ENCODE results near the gene DMD. TPM values are rescaled to one million over a fixed set of nuclear protein-coding genes. Genes with fewer than 3 reads are reported as not detected.

Gene DMD
- total RNA-seq, 2 experiments from 2014 or later: 0.20 to 0.47 TPM

- no peak overlapping the region for H3K27ac ChIP-seq (ENCODE audit: low read depth in 1 of 2, low read length in 2 of 2)
- no peak for DNase-seq
- no peak for ATAC-seq (ENCODE audit: poor library complexity)
- TF ChIP-seq, protein P1, sequence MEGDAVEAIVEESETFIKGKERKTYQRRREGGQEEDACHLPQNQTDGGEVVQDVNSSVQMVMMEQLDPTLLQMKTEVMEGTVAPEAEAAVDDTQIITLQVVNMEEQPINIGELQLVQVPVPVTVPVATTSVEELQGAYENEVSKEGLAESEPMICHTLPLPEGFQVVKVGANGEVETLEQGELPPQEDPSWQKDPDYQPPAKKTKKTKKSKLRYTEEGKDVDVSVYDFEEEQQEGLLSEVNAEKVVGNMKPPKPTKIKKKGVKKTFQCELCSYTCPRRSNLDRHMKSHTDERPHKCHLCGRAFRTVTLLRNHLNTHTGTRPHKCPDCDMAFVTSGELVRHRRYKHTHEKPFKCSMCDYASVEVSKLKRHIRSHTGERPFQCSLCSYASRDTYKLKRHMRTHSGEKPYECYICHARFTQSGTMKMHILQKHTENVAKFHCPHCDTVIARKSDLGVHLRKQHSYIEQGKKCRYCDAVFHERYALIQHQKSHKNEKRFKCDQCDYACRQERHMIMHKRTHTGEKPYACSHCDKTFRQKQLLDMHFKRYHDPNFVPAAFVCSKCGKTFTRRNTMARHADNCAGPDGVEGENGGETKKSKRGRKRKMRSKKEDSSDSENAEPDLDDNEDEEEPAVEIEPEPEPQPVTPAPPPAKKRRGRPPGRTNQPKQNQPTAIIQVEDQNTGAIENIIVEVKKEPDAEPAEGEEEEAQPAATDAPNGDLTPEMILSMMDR (IDR thresholded peaks at IDR 0.05): no peak
- H3K9me3 ChIP-seq (ENCODE audit: control insufficient read depth in 1 of 2, insufficient read depth in 1 of 2, low read length in 2 of 2): no peaks in the 10 kb centered on the region
- Mint-ChIP-seq H3K4me3 (no peak overlapping the region), H3K4me1 (ENCODE audit: low read depth) (no peaks in the 10 kb centered on the region), H3K27me3 (no peaks in the 10 kb centered on the region), H3K36me3 (ENCODE audit: low read depth) (no peaks in the 10 kb centered on the region), H3K27ac (no peak overlapping the region), H3K9me3 (no peaks in the 10 kb centered on the region)
- H3K4me1 ChIP-seq (ENCODE audit: insufficient read depth, low read length): no peaks in the 10 kb centered on the region
- POLR2A ChIA-PET: no interaction called here
- H3K4me3 ChIP-seq (ENCODE audit: low read length): no peak overlapping the region
- CTCF ChIA-PET: no interaction called here
- intact Hi-C loops (cut with DNase I, micrococcal nuclease): no loop called here
- H3K36me3 ChIP-seq (ENCODE audit: insufficient read depth, low read length): no peaks in the 10 kb centered on the region
- H3K27me3 ChIP-seq (ENCODE audit: control insufficient read depth in 1 of 2, insufficient read depth in 2 of 2, low read length in 2 of 2): no peaks in the 10 kb centered on the region
Measured at GRCh38 chrX:31545191-31545590, 1666.2 kb downstream of the DMD start.

DNA sequence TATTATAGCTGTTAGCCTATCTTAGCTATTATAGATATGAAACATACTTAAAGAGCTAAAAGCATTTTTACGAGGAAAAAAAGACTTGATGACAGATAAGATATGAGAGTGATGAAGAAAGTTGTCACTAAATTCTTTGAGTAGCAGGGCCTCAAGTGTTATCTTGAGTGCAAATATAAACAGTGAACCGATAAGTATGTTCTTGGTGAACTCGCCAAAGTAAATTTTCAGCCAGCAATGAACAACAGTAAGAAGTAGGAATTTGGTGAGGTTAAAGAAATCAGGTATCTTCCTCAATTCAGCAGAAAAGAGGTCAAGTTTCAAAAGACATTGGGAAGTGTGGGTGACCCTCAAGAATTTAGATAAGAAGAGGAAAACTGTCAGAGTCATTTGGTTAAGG lies 1667.7 kb downstream of the DMD start:
- H3K27me3 ChIP-seq (ENCODE audit: control insufficient read depth in 1 of 2, insufficient read depth in 2 of 2, low read length in 2 of 2): no peaks in the 10 kb centered on the region
- no peak for DNase-seq
- TF ChIP-seq, protein P1 (IDR thresholded peaks at IDR 0.05): no peak
- ChIA-PET CTCF (no interaction called here), POLR2A (no interaction called here)
- no peak overlapping the region for H3K4me3 Mint-ChIP-seq
- H3K9me3 Mint-ChIP-seq: no peaks in the 10 kb centered on the region
- H3K4me1 ChIP-seq (ENCODE audit: insufficient read depth, low read length): no peaks in the 10 kb centered on the region
- H3K4me3 ChIP-seq (ENCODE audit: low read length): no peak overlapping the region
- no peaks in the 10 kb centered on the region for H3K9me3 ChIP-seq (ENCODE audit: control insufficient read depth in 1 of 2, insufficient read depth in 1 of 2, low read length in 2 of 2)
- no peak overlapping the region for H3K27ac Mint-ChIP-seq
- H3K36me3 ChIP-seq (ENCODE audit: insufficient read depth, low read length): no peaks in the 10 kb centered on the region
- no peaks in the 10 kb centered on the region for H3K36me3 Mint-ChIP-seq (ENCODE audit: low read depth)
- H3K27ac ChIP-seq (ENCODE audit: low read depth in 1 of 2, low read length in 2 of 2): no peak overlapping the region
- intact Hi-C loops (cut with DNase I, micrococcal nuclease): no loop called here
- H3K27me3 Mint-ChIP-seq: no peaks in the 10 kb centered on the region
- no peaks in the 10 kb centered on the region for H3K4me1 Mint-ChIP-seq (ENCODE audit: low read depth)
- no peak for ATAC-seq (ENCODE audit: poor library complexity)

- Mint-ChIP-seq H3K4me1 (ENCODE audit: low read depth) (no peaks in the 10 kb centered on the region), H3K36me3 (ENCODE audit: low read depth) (no peaks in the 10 kb centered on the region), H3K4me3 (no peak overlapping the region), H3K27me3 (no peaks in the 10 kb centered on the region), H3K27ac (no peak overlapping the region), H3K9me3 (no peaks in the 10 kb centered on the region)
- TF ChIP-seq, protein P1 (IDR thresholded peaks at IDR 0.05): no peak
- no peak overlapping the region for H3K27ac ChIP-seq (ENCODE audit: low read depth in 1 of 2, low read length in 2 of 2)
- intact Hi-C loops (cut with DNase I, micrococcal nuclease): no loop called here
- H3K36me3 ChIP-seq (ENCODE audit: insufficient read depth, low read length): no peaks in the 10 kb centered on the region
- no peak overlapping the region for H3K4me3 ChIP-seq (ENCODE audit: low read length)
- H3K9me3 ChIP-seq (ENCODE audit: control insufficient read depth in 1 of 2, insufficient read depth in 1 of 2, low read length in 2 of 2): no peaks in the 10 kb centered on the region
- ChIA-PET POLR2A (no interaction called here), CTCF (no interaction called here)
- no peaks in the 10 kb centered on the region for H3K27me3 ChIP-seq (ENCODE audit: control insufficient read depth in 1 of 2, insufficient read depth in 2 of 2, low read length in 2 of 2)
- no peaks in the 10 kb centered on the region for H3K4me1 ChIP-seq (ENCODE audit: insufficient read depth, low read length)
- ATAC-seq (ENCODE audit: poor library complexity): no peak
- DNase-seq: no peak
Measured at GRCh38 chrX:31542566-31542965, 1668.8 kb downstream of the DMD start.

Measured in CD4-positive, alpha-beta T cell (primary cell).